ENCODE data around the gene NEK11. TPM values are rescaled to one million over a fixed set of nuclear protein-coding genes. Genes with fewer than 3 reads are reported as not detected.

Gene NEK11
- total and polyA plus RNA-seq, 9 of the 15 experiments (the other 6 are each of a cell fraction or from before 2014, with no cell fraction given) = 0.28 to 1.5 (median 0.87) TPM

DNA sequence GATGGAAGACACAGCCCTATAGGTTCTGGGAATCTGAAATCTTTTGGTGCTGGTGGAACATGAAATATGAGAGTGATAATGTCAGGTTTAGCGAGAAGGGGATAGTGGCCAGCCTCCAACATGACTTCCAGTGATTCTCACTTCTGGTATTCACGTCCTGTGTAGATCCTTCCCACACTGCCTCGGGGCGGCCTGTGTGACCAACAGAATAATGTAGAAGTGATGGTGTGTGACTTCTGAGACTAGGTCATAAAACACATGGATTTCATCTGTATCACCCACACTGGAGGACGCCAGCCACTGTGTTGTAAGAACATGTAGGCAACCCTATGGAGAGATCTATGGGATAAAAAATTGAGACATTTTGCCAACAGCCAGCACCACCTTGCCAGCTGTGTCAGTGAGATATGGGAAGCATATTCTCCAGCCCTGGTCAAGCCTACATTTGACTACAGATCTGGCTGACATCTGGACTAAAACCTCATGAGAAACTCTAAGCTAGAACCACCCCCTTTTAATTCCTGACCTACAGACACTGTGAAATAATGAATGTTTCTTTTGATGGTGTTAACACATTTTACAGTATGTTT lies 329.4 kb downstream of the NEK11 start:
- no peaks in the 10 kb centered on the region for H3K9me3 ChIP-seq (replicated peaks; ENCODE audit: control insufficient read depth, insufficient read depth, low read depth, low read length)
- 23% methylated on average over 5 of the region's 5 CpGs for WGBS (ENCODE audit: insufficient coverage, low coverage, missing lambda C conversion rate)
- in situ Hi-C loops (cut with MboI) (no loop called here), intact Hi-C loops (cut with micrococcal nuclease) (no loop called here)
- CTCF ChIA-PET (ENCODE audit: low intra/inter-chr PET ratio) = no interaction called here
- H3K79me2 ChIP-seq (ENCODE audit: control insufficient read depth, insufficient read depth, low read length) = no peaks in the 10 kb centered on the region
- ATAC-seq (no peak), DNase-seq (ENCODE audit: extremely low read depth in 1 of 4, low spot score in 3 of 4) (no peak), FAIRE-seq (no peak)
- H4K20me1 ChIP-seq (replicated peaks; ENCODE audit: control insufficient read depth, insufficient read depth, low read length) = no peaks in the 10 kb centered on the region
- H3K9ac ChIP-seq (ENCODE audit: insufficient read depth in 1 of 2, low read depth in 2 of 2, low read length in 2 of 2) = no peak overlapping the region
- H3K9me1 ChIP-seq (ENCODE audit: control insufficient read depth, insufficient read depth, low read length) = no peaks in the 10 kb centered on the region
- no peak overlapping the region for H3K4me3 ChIP-seq
- TF ChIP-seq HMGXB4 (CRISPR knock-in tag; IDR thresholded peaks at IDR 0.05) (no peak), SRF (CRISPR knock-in tag; IDR thresholded peaks at IDR 0.05) (no peak), ELF4 (CRISPR knock-in tag; IDR thresholded peaks at IDR 0.05) (no peak), CBX2 (IDR thresholded peaks at IDR 0.05; ENCODE audit: insufficient read depth, low read length, poor library complexity, severe bottlenecking) (no peak), HDAC2 (IDR thresholded peaks at IDR 0.05) (no peak), C11orf30 (IDR thresholded peaks at IDR 0.05; ENCODE audit: low read depth) (no peak), HMG20A (CRISPR knock-in tag; conservative IDR thresholded peaks at IDR 0.05) (no peak)
- H3K27me3 ChIP-seq (ENCODE audit: control insufficient read depth in 2 of 2, insufficient read depth in 2 of 2, low read length in 2 of 2) = no peaks in the 10 kb centered on the region
- POLR2A ChIA-PET = interaction anchor here (0.6 kb wide), 1 partner anchor 9 kb away, joined by 3 read pairs; no protein-coding TSS in a partner anchor
- H3K36me3 ChIP-seq (ENCODE audit: control insufficient read depth, insufficient read depth, low read length) = no peaks in the 10 kb centered on the region
- no TSS peak for BruUV-seq (replicated peaks)
- no peak overlapping the region for H3K4me2 ChIP-seq (ENCODE audit: insufficient read depth, low read length)
- H3K4me1 ChIP-seq (replicated peaks in 1 of 2; ENCODE audit: control insufficient read depth in 2 of 2, insufficient read depth in 2 of 2, low read length in 2 of 2) = no peaks in the 10 kb centered on the region
- no peak overlapping the region for H2AFZ ChIP-seq (ENCODE audit: low read depth, low read length)
- no peak overlapping the region for H3K27ac ChIP-seq (ENCODE audit: extremely low read depth, low read depth, low read length)
